ENCODE data around the gene NOXA1. TPM values are rescaled to one million over a fixed set of nuclear protein-coding genes. Genes with fewer than 3 reads are reported as not detected.
A peak's percentile ranks its signal among the peaks of the same experiment; 100 is the strongest.
"Not testable (repeated sequence)": the region's sequence is repeated elsewhere in the genome, so short reads cannot be mapped to it uniquely, and the experiment has no call there.

NOXA1 gene
- total and polyA plus RNA-seq, 7 experiments from 2014 or later: 0.73 to 11.1 (median 5.1) TPM

DNA sequence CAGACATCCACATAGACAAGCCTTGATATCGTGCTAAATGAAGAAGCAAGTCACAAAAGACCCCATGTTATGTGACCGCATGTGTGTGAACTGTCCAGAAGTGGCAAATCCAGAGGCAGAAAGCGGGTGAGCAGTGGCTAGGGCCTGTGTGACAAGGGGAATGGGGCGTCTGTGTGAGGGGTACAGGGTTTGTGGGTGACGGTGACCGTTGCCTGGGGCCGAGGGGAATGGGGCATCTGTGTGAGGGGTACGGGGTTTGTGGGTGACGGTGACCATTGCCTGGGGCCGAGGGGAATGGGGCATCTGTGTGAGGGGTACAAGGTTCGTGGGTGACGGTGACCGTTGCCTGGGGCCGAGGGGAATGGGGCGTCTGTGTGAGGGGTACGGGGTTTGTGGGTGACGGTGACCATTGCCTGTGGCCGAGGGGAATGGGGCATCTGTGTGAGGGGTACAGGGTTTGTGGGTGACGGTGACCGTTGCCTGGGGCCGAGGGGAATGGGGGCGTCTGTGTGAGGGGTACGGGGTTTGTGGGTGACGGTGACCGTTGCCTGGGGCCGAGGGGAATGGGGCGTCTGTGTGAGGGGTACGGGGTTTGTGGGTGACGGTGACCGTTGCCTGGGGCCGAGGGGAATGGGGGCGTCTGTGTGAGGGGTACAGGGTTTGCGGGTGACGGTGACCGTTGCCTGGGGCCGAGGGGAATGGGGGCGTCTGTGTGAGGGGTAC is 44.3 kb upstream of the NOXA1 start:
- H3K9me3 Mint-ChIP-seq; H3K27me3 Mint-ChIP-seq; H3K4me3 ChIP-seq (ENCODE audit: low read length); ATAC-seq; H3K36me3 Mint-ChIP-seq; POLR2A ChIA-PET; H3K4me1 Mint-ChIP-seq; H3K27me3 ChIP-seq (ENCODE audit: control insufficient read depth in 2 of 2, insufficient read depth in 2 of 2, low read length in 2 of 2); CTCF ChIA-PET; H3K4me3 Mint-ChIP-seq; intact Hi-C loops (cut with micrococcal nuclease); DNase-seq; H3K36me3 ChIP-seq (ENCODE audit: control insufficient read depth in 2 of 3, insufficient read depth in 3 of 3, low read length in 3 of 3); H3K9me3 ChIP-seq (ENCODE audit: control insufficient read depth in 2 of 3, low read length in 3 of 3); H3K27ac ChIP-seq (ENCODE audit: low read depth, low read length); H3K4me1 ChIP-seq (ENCODE audit: control insufficient read depth in 2 of 2, insufficient read depth in 2 of 2, low read length in 2 of 2): not testable (repeated sequence)
- peak overlapping the region in 1 of 9 donors; percentile 62 for H3K27ac Mint-ChIP-seq

- H3K4me3 Mint-ChIP-seq: no peak overlapping the region
- peaks cover 0 to 10% (median 7%) of the 10 kb centered on the region in 5 donors for H3K36me3 Mint-ChIP-seq
- H3K27me3 Mint-ChIP-seq: no peaks in the 10 kb centered on the region
- H3K4me1 Mint-ChIP-seq: no peaks in the 10 kb centered on the region
- no peak for ATAC-seq
- intact Hi-C loops (cut with micrococcal nuclease): no loop called here
- Histone ChIP-seq H3K9me3 (ENCODE audit: control insufficient read depth in 2 of 3, low read length in 3 of 3) (no peaks in the 10 kb centered on the region), H3K4me3 (ENCODE audit: low read length) (no peak overlapping the region), H3K36me3 (ENCODE audit: control insufficient read depth in 2 of 3, insufficient read depth in 3 of 3, low read length in 3 of 3) (no peaks in the 10 kb centered on the region), H3K27ac (ENCODE audit: low read depth, low read length) (no peak overlapping the region), H3K27me3 (ENCODE audit: control insufficient read depth in 2 of 2, insufficient read depth in 2 of 2, low read length in 2 of 2) (no peaks in the 10 kb centered on the region), H3K4me1 (ENCODE audit: control insufficient read depth in 2 of 2, insufficient read depth in 2 of 2, low read length in 2 of 2) (no peaks in the 10 kb centered on the region)
- H3K9me3 Mint-ChIP-seq: peaks cover 0 to 10% (median 0%) of the 10 kb centered on the region in 11 donors
- POLR2A ChIA-PET: no interaction called here
- CTCF ChIA-PET: no interaction called here
- DNase-seq: no peak
- H3K27ac Mint-ChIP-seq: no peak overlapping the region
Measured at GRCh38 chr9:137379761-137380161, 43.4 kb upstream of the NOXA1 start.

- H3K4me3 ChIP-seq (ENCODE audit: low read length): no peak overlapping the region
- Mint-ChIP-seq H3K4me1 (no peaks in the 10 kb centered on the region), H3K4me3 (no peak overlapping the region), H3K27me3 (no peaks in the 10 kb centered on the region), H3K9me3 (peaks cover 0 to 10% (median 0%) of the 10 kb centered on the region in 11 donors), H3K36me3 (peaks cover 0 to 10% (median 7%) of the 10 kb centered on the region in 5 donors), H3K27ac (no peak overlapping the region)
- no peaks in the 10 kb centered on the region for H3K9me3 ChIP-seq (ENCODE audit: control insufficient read depth in 2 of 3, low read length in 3 of 3)
- ChIA-PET POLR2A (no interaction called here), CTCF (no interaction called here)
- H3K27ac ChIP-seq (ENCODE audit: low read depth, low read length): no peak overlapping the region
- H3K36me3 ChIP-seq (ENCODE audit: control insufficient read depth in 2 of 3, insufficient read depth in 3 of 3, low read length in 3 of 3): no peaks in the 10 kb centered on the region
- no peaks in the 10 kb centered on the region for H3K27me3 ChIP-seq (ENCODE audit: control insufficient read depth in 2 of 2, insufficient read depth in 2 of 2, low read length in 2 of 2)
- DNase-seq: no peak
- no peak for ATAC-seq
- intact Hi-C loops (cut with micrococcal nuclease): no loop called here
- no peaks in the 10 kb centered on the region for H3K4me1 ChIP-seq (ENCODE audit: control insufficient read depth in 2 of 2, insufficient read depth in 2 of 2, low read length in 2 of 2)
Measured at GRCh38 chr9:137380171-137380570, 43.0 kb upstream of the NOXA1 start.

DNA sequence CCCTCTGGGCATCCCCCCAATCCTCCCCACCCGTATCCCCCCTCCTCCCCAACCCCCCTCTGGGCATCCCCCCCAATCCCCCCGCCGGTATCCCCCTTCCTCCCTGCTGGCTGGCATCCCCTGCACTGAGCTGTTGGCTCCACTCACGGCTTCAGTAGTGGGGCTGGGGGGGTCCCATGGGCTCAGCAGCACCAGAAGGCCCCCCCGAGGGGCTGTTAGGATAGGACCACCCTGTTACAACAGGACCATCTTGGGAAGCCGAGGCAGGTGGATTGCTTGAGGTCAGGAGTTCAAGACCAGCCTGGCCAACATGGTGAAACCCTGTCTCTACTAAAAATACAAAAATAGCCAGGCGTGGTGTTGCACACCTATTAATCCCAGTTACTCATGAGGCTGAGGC is 42.6 kb upstream of the NOXA1 start:
- H3K4me3 ChIP-seq (ENCODE audit: low read length): no peak overlapping the region
- H3K27me3 ChIP-seq (ENCODE audit: control insufficient read depth in 2 of 2, insufficient read depth in 2 of 2, low read length in 2 of 2): no peaks in the 10 kb centered on the region
- H3K4me3 Mint-ChIP-seq: no peak overlapping the region
- H3K27ac Mint-ChIP-seq: no peak overlapping the region
- H3K27ac ChIP-seq (ENCODE audit: low read depth, low read length): no peak overlapping the region
- ChIA-PET POLR2A (no interaction called here), CTCF (no interaction called here)
- H3K36me3 ChIP-seq (ENCODE audit: control insufficient read depth in 2 of 3, insufficient read depth in 3 of 3, low read length in 3 of 3): no peaks in the 10 kb centered on the region
- DNase-seq: no peak
- no peaks in the 10 kb centered on the region for H3K27me3 Mint-ChIP-seq
- no peaks in the 10 kb centered on the region for H3K4me1 Mint-ChIP-seq
- ATAC-seq: no peak
- no peaks in the 10 kb centered on the region for H3K4me1 ChIP-seq (ENCODE audit: control insufficient read depth in 2 of 2, insufficient read depth in 2 of 2, low read length in 2 of 2)
- no peaks in the 10 kb centered on the region for H3K9me3 ChIP-seq (ENCODE audit: control insufficient read depth in 2 of 3, low read length in 3 of 3)
- H3K36me3 Mint-ChIP-seq: peaks cover 0 to 10% (median 3%) of the 10 kb centered on the region in 5 donors
- intact Hi-C loops (cut with micrococcal nuclease): no loop called here
- H3K9me3 Mint-ChIP-seq: peaks cover 0 to 8% (median 0%) of the 10 kb centered on the region in 11 donors

- POLR2A ChIA-PET: no interaction called here
Measured at GRCh38 chr9:137381501-137382443, 41.4 kb upstream of the NOXA1 start.

DNA sequence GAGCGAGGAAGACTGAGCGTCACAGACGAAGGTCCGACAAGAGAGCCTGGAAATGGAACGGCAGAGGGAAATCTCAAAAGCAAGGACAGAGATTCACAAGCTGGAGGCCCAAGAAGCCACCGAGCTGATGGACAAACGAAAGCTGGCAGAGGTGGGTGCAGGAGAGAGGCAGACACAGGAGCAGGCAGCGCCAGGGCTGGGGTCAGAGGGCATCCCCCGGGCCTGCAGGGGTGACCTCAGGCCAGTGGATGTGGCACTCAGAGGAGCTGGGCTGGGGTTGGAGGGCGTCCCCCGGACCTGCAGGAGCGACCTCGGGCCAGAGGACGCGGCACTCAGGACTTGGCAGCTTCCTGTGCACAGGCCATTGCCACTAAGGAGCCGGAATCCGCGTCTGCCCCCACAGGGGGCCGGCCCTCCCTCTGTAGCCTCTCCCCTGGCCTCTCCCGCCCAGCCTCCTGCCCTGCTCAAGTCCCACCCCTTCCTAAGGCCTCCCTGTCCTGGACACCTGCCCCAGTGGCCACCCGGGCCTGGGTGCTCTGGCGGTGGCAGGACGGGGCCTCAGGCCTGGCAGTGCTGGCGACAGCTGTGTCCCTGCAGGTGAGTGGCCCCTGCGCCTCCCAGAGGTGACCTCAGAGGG is 40.6 kb upstream of the NOXA1 start:
- Mint-ChIP-seq H3K4me1 (peaks cover 0 to 11% (median under 1%) of the 10 kb centered on the region in 7 donors), H3K27ac (peak overlapping the region in 2 of 9 donors; percentile 46 to 86), H3K9me3 (peaks cover 0 to 5% (median 0%) of the 10 kb centered on the region in 11 donors), H3K4me3 (no peak overlapping the region), H3K36me3 (peaks cover 0 to 10% (median 3%) of the 10 kb centered on the region in 5 donors), H3K27me3 (no peaks in the 10 kb centered on the region)
- no peak for DNase-seq
- Histone ChIP-seq H3K9me3 (ENCODE audit: control insufficient read depth in 2 of 3, low read length in 3 of 3) (no peaks in the 10 kb centered on the region), H3K4me1 (ENCODE audit: control insufficient read depth in 2 of 2, insufficient read depth in 2 of 2, low read length in 2 of 2) (peaks cover 0 to 7% of the 10 kb centered on the region in 2 donors), H3K27me3 (ENCODE audit: control insufficient read depth in 2 of 2, insufficient read depth in 2 of 2, low read length in 2 of 2) (no peaks in the 10 kb centered on the region), H3K4me3 (ENCODE audit: low read length) (no peak overlapping the region), H3K36me3 (ENCODE audit: control insufficient read depth in 2 of 3, insufficient read depth in 3 of 3, low read length in 3 of 3) (no peaks in the 10 kb centered on the region), H3K27ac (ENCODE audit: low read depth, low read length) (no peak overlapping the region)
- ChIA-PET POLR2A (no interaction called here), CTCF (no interaction called here)
- no peak for ATAC-seq
- intact Hi-C loops (cut with micrococcal nuclease): no loop called here

More at GRCh38 chr9:137381501-137382443, 41.4 kb upstream of the NOXA1 start:
- Mint-ChIP-seq H3K36me3 (peaks cover 0 to 10% (median 3%) of the 10 kb centered on the region in 5 donors), H3K4me3 (no peak overlapping the region), H3K27ac (peak overlapping the region in 2 of 9 donors; percentile 46 to 67), H3K27me3 (no peaks in the 10 kb centered on the region), H3K9me3 (peaks cover 0 to 5% (median 0%) of the 10 kb centered on the region in 11 donors), H3K4me1 (peaks cover 0 to 4% (median 0%) of the 10 kb centered on the region in 7 donors)
- Histone ChIP-seq H3K27ac (ENCODE audit: low read depth, low read length) (no peak overlapping the region), H3K9me3 (ENCODE audit: control insufficient read depth in 2 of 3, low read length in 3 of 3) (no peaks in the 10 kb centered on the region), H3K27me3 (ENCODE audit: control insufficient read depth in 2 of 2, insufficient read depth in 2 of 2, low read length in 2 of 2) (no peaks in the 10 kb centered on the region), H3K4me1 (ENCODE audit: control insufficient read depth in 2 of 2, insufficient read depth in 2 of 2, low read length in 2 of 2) (no peaks in the 10 kb centered on the region), H3K36me3 (ENCODE audit: control insufficient read depth in 2 of 3, insufficient read depth in 3 of 3, low read length in 3 of 3) (no peaks in the 10 kb centered on the region), H3K4me3 (ENCODE audit: low read length) (no peak overlapping the region)
- DNase-seq (no peak), ATAC-seq (no peak)
- CTCF ChIA-PET: no interaction called here
- intact Hi-C loops (cut with micrococcal nuclease): no loop called here

Measured in naive thymus-derived CD4-positive, alpha-beta T cell (primary cell).